Measurements from ENCODE around the gene MICAL2. TPM values are rescaled to one million over a fixed set of nuclear protein-coding genes. Genes with fewer than 3 reads are reported as not detected.
A peak's percentile ranks its signal among the peaks of the same experiment; 100 is the strongest.

MICAL2 gene
- total and polyA plus RNA-seq, 2 of the 13 experiments (the other 11 are each of a cell fraction or from before 2014, with no cell fraction given): 0.78 to 1.1 TPM

DNA sequence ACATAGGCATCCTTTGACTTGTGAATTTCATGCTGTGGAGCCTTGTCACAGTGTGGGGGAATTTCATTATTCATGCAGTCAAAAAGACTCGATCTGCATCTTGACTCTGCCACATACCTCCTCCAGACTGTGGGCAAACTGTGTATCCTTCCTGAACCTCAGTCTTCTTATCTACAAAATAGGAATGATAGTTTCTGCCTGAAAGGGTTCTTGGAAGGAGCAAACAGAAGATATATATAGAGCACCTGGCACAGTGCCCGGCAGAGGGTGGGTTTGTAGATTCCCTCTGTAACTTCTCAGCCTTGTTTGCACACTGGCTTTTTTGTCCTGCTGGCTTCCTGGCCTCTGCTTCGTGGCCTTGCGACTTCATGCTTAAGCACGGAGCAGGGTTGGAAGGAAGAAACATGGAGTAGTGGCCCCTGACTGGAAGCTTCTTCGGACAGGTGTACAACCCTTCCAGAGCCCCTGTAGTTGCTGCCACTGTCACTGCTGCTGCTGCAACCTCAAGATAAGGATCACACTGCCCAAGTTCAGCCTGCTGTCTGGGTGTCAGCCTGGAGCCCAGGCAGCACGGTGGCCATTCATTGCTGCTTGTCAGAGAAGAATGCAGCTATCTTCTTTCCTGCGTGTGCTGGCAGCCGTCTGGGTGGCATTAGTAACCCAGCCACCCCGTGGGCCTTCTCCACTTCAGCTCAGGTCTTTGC lies 106.4 kb downstream of the MICAL2 start:
- no peak overlapping the region for H2AFZ ChIP-seq (ENCODE audit: low read length)
- H3K9me3 ChIP-seq (ENCODE audit: low read length): no peaks in the 10 kb centered on the region
- H3K36me3 ChIP-seq (replicated peaks in 1 of 2; ENCODE audit: control insufficient read depth in 1 of 2, insufficient read depth in 2 of 2, low read length in 2 of 2): no peaks in the 10 kb centered on the region
- no peaks in the 10 kb centered on the region for H3K27me3 ChIP-seq (ENCODE audit: control insufficient read depth in 1 of 2, insufficient read depth in 2 of 2, low read length in 2 of 2)
- ChIA-PET POLR2A (no interaction called here), CTCF (ENCODE audit: low intra/inter-chr PET ratio, low total read pairs) (no interaction called here)
- no peak overlapping the region for H3K4me3 ChIP-seq (replicated peaks in 1 of 3; ENCODE audit: insufficient read depth in 1 of 3, low read depth in 2 of 3, low read length in 3 of 3)
- 41% methylated on average over 7 of the region's 10 CpGs for WGBS (ENCODE audit: low lambda C conversion rate)
- TF ChIP-seq PAWR (CRISPR knock-in tag; IDR thresholded peaks at IDR 0.05; ENCODE audit: borderline replicate concordance): no peak
- TF ChIP-seq SETDB1 (CRISPR knock-in tag; IDR thresholded peaks at IDR 0.05; ENCODE audit: borderline replicate concordance): no peak
- TF ChIP-seq, protein P1, sequence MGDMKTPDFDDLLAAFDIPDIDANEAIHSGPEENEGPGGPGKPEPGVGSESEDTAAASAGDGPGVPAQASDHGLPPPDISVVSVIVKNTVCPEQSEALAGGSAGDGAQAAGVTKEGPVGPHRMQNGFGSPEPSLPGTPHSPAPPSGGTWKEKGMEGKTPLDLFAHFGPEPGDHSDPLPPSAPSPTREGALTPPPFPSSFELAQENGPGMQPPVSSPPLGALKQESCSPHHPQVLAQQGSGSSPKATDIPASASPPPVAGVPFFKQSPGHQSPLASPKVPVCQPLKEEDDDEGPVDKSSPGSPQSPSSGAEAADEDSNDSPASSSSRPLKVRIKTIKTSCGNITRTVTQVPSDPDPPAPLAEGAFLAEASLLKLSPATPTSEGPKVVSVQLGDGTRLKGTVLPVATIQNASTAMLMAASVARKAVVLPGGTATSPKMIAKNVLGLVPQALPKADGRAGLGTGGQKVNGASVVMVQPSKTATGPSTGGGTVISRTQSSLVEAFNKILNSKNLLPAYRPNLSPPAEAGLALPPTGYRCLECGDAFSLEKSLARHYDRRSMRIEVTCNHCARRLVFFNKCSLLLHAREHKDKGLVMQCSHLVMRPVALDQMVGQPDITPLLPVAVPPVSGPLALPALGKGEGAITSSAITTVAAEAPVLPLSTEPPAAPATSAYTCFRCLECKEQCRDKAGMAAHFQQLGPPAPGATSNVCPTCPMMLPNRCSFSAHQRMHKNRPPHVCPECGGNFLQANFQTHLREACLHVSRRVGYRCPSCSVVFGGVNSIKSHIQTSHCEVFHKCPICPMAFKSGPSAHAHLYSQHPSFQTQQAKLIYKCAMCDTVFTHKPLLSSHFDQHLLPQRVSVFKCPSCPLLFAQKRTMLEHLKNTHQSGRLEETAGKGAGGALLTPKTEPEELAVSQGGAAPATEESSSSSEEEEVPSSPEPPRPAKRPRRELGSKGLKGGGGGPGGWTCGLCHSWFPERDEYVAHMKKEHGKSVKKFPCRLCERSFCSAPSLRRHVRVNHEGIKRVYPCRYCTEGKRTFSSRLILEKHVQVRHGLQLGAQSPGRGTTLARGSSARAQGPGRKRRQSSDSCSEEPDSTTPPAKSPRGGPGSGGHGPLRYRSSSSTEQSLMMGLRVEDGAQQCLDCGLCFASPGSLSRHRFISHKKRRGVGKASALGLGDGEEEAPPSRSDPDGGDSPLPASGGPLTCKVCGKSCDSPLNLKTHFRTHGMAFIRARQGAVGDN (CRISPR knock-in tag; IDR thresholded peaks at IDR 0.05): peak; percentile 17; the same call in 1 of the 2 replicates
- TF ChIP-seq, protein P2, sequence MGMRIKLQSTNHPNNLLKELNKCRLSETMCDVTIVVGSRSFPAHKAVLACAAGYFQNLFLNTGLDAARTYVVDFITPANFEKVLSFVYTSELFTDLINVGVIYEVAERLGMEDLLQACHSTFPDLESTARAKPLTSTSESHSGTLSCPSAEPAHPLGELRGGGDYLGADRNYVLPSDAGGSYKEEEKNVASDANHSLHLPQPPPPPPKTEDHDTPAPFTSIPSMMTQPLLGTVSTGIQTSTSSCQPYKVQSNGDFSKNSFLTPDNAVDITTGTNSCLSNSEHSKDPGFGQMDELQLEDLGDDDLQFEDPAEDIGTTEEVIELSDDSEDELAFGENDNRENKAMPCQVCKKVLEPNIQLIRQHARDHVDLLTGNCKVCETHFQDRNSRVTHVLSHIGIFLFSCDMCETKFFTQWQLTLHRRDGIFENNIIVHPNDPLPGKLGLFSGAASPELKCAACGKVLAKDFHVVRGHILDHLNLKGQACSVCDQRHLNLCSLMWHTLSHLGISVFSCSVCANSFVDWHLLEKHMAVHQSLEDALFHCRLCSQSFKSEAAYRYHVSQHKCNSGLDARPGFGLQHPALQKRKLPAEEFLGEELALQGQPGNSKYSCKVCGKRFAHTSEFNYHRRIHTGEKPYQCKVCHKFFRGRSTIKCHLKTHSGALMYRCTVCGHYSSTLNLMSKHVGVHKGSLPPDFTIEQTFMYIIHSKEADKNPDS (CRISPR knock-in tag; IDR thresholded peaks at IDR 0.05): no peak
- TF ChIP-seq SRY (CRISPR knock-in tag; IDR thresholded peaks at IDR 0.05): no peak
- H4K20me1 ChIP-seq (ENCODE audit: insufficient read depth, low read length): no peaks in the 10 kb centered on the region
- no peak for DNase-seq (ENCODE audit: low spot score)
- intact Hi-C loops (cut with micrococcal nuclease; ENCODE audit: unreplicated experiment): no loop called here
- H3K4me1 ChIP-seq (ENCODE audit: insufficient read depth, low read length): peaks cover 57% of the 10 kb centered on the region
- H3K4me2 ChIP-seq (ENCODE audit: low read depth, low read length): no peak overlapping the region
- ATAC-seq: peak; percentile 44
- in situ Hi-C loops (cut with HindIII; ENCODE audit: extremely low pct_ligation_motif_present, low pct_unique_long_range_greater_than_20kb): no loop called here
- H3K9ac ChIP-seq (ENCODE audit: insufficient read depth, low read depth, low read length): no peak overlapping the region
- no peaks in the 10 kb centered on the region for H3K79me2 ChIP-seq (ENCODE audit: insufficient read depth, low read length)
- FAIRE-seq: no peak
- no TSS peak for BruUV-seq (replicated peaks)
- H3K27ac ChIP-seq (ENCODE audit: extremely low read length, insufficient read depth, low read length): no peak overlapping the region
